KMS-11 (cell line): ENCODE measurements around the gene MAP3K20.

Source experiments
- H2AFZ ChIP-seq: fragments of 200-600 bp; sonication (generic); 2 replicates; pipeline ENCODE4 v1.6.1; 2016; ENCODE audit warnings: antibody characterized with exemption, mixed run types, low read depth
- H3K27ac ChIP-seq: fragments of 200-600 bp; sonication (generic); 2 replicates; pipeline ENCODE4 v1.6.1; 2016; ENCODE audit warnings: mild to moderate bottlenecking, mixed run types
- H3K27me3 ChIP-seq: fragments of 200-600 bp; sonication (generic); 2 replicates; pipeline ENCODE4 v1.6.1; 2017; ENCODE audit warnings: mild to moderate bottlenecking, low read depth, mixed run types, moderate library complexity; ENCODE audit not compliant: insufficient read depth
- H3K36me3 ChIP-seq: fragments of 200-600 bp; sonication (generic); 2 replicates; pipeline ENCODE4 v1.6.1; 2017; ENCODE audit warnings: mild to moderate bottlenecking, mixed run types; ENCODE audit not compliant: insufficient read depth
- H3K4me1 ChIP-seq: fragments of 200-600 bp; sonication (generic); 2 replicates; pipeline ENCODE4 v1.6.1; 2016; ENCODE audit warnings: mild to moderate bottlenecking, low read depth, mixed run types; ENCODE audit not compliant: poor library complexity, severe bottlenecking
- H3K4me2 ChIP-seq: fragments of 200-600 bp; sonication (generic); 2 replicates; pipeline ENCODE4 v1.7.0; 2016; ENCODE audit warnings: mild to moderate bottlenecking, mixed run types
- H3K4me3 ChIP-seq: fragments of 200-600 bp; sonication (generic); IDR thresholded peaks from 2 replicates; pipeline ENCODE4 v1.6.1; 2017; ENCODE audit warnings: low read depth, low read length, mixed read lengths; ENCODE audit not compliant: insufficient read depth
- H3K79me2 ChIP-seq: fragments of 200-600 bp; sonication (generic); 2 replicates; pipeline ENCODE4 v1.6.1; 2016; ENCODE audit warnings: low read depth, mixed run types; ENCODE audit not compliant: insufficient read depth
- H3K9ac ChIP-seq: fragments of 200-600 bp; sonication (generic); 2 replicates; pipeline ENCODE4 v1.6.1; 2016; ENCODE audit warnings: mild to moderate bottlenecking, mixed run types
- H4K20me1 ChIP-seq: fragments of 200-600 bp; sonication (generic); 2 replicates; pipeline ENCODE4 v1.6.1; 2016; ENCODE audit warnings: mild to moderate bottlenecking, mixed run types; ENCODE audit not compliant: insufficient read depth
- TF ChIP-seq, protein P1 (sequence below): fragments of 200-600 bp; sonication (generic); conservative IDR thresholded peaks from 2 replicates; pipeline ENCODE4 v1.6.1; 2017; ENCODE audit warnings: low read depth, mild to moderate bottlenecking, antibody characterized with exemption, low read length, moderate library complexity, mixed read lengths

Gene MAP3K20

DNA sequence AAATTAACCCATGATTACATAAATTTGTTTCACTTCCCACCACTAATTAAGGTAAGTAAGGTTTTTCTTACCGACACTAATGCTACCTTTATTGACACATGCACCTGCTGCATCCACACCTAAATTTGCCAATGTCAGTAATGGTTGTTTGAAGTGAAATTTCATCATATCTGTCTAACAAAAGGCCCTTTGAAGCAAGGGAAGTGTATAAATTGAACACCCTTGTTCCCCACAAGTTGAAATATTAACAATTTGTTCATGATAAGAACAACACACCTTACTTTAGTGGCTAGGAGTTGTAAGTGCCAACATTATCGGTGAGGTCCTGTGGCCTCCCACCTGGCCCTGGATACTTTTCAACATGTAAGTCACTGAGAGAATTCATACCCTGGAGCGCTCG lies 162.7 kb downstream of the MAP3K20 start:
- Histone ChIP-seq H3K27ac (no peak overlapping the region), H3K79me2 (no peaks in the 10 kb centered on the region), H3K9ac (no peak overlapping the region), H4K20me1 (no peaks in the 10 kb centered on the region), H3K4me1 (no peaks in the 10 kb centered on the region), H2AFZ (no peak overlapping the region), H3K4me2 (no peak overlapping the region), H3K27me3 (no peaks in the 10 kb centered on the region), H3K4me3 (no peak overlapping the region), H3K36me3 (no peaks in the 10 kb centered on the region)
- TF ChIP-seq, protein P1, sequence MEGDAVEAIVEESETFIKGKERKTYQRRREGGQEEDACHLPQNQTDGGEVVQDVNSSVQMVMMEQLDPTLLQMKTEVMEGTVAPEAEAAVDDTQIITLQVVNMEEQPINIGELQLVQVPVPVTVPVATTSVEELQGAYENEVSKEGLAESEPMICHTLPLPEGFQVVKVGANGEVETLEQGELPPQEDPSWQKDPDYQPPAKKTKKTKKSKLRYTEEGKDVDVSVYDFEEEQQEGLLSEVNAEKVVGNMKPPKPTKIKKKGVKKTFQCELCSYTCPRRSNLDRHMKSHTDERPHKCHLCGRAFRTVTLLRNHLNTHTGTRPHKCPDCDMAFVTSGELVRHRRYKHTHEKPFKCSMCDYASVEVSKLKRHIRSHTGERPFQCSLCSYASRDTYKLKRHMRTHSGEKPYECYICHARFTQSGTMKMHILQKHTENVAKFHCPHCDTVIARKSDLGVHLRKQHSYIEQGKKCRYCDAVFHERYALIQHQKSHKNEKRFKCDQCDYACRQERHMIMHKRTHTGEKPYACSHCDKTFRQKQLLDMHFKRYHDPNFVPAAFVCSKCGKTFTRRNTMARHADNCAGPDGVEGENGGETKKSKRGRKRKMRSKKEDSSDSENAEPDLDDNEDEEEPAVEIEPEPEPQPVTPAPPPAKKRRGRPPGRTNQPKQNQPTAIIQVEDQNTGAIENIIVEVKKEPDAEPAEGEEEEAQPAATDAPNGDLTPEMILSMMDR: no peak

DNA sequence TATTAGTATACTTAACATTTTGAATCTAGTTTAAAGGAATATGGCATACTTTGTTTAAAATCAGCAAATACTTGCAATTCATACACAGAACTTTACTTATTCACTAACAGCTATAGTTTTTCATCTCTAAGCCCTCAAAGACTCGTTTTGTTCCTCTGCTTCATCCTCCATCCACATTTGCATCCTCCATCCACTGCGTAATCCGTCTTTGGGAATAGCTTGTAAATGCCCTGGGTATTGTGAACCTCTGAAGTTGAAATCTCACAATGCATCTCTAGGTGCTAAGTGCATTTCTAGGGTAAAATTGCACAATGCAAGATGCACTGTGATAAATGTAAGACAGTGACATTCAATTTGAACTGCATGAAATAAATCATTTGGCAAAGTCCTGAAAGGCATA lies 163.2 kb downstream of the MAP3K20 start:
- H3K27me3 ChIP-seq: no peaks in the 10 kb centered on the region
- no peaks in the 10 kb centered on the region for H4K20me1 ChIP-seq
- no peaks in the 10 kb centered on the region for H3K79me2 ChIP-seq
- H3K4me2 ChIP-seq: no peak overlapping the region
- no peak overlapping the region for H2AFZ ChIP-seq
- H3K27ac ChIP-seq: no peak overlapping the region
- no peak overlapping the region for H3K9ac ChIP-seq
- no peak overlapping the region for H3K4me3 ChIP-seq
- H3K36me3 ChIP-seq: no peaks in the 10 kb centered on the region
- TF ChIP-seq, protein P1: no peak
- no peaks in the 10 kb centered on the region for H3K4me1 ChIP-seq

DNA sequence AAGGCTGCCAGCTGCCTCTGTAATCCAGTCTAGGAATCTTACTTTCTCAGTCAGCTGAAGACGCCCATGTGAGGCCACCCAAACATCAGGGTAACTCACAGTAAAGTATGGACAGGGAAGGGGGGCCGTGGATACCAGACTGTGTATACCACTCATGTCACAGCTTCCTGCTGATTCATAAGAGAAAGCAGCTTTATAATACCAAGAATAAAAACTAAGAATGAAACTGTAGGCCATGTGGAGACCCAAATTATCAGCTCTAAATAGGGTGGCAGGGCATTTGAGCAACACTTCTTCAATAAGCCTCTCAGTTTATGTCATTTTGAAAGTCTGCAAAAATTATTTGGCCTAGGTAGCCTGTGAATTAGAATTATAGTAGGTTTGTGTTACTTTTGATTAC lies 164.0 kb downstream of the MAP3K20 start:
- no peak overlapping the region for H2AFZ ChIP-seq
- H3K36me3 ChIP-seq: no peaks in the 10 kb centered on the region
- no peak overlapping the region for H3K27ac ChIP-seq
- TF ChIP-seq, protein P1: no peak
- H4K20me1 ChIP-seq: no peaks in the 10 kb centered on the region
- H3K4me2 ChIP-seq: no peak overlapping the region
- no peak overlapping the region for H3K4me3 ChIP-seq
- no peaks in the 10 kb centered on the region for H3K79me2 ChIP-seq
- H3K9ac ChIP-seq: no peak overlapping the region
- no peaks in the 10 kb centered on the region for H3K4me1 ChIP-seq
- H3K27me3 ChIP-seq: no peaks in the 10 kb centered on the region

DNA sequence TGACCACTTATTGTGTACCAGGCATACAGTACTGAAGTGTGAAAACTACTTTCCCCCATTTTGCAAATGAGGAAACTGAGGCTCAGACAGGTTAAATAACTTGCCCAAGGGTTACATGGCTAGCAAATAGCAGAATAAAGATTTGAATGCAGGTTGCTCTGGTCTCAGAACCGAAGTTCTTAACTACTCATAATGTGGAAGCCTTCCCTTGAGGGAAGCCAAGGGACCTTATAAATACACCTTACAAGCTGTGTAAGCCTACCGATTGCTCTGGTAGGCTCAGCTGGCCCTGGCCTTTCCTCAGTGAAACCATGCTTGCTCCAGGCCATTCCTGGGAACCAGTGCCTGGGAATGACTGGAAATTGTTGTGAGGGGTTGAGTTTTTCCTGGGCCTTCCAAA lies 164.4 kb downstream of the MAP3K20 start:
- H3K27me3 ChIP-seq: no peaks in the 10 kb centered on the region
- H3K79me2 ChIP-seq: no peaks in the 10 kb centered on the region
- no peak overlapping the region for H3K9ac ChIP-seq
- no peak overlapping the region for H3K4me2 ChIP-seq
- H2AFZ ChIP-seq: no peak overlapping the region
- H3K4me3 ChIP-seq: no peak overlapping the region
- no peaks in the 10 kb centered on the region for H3K36me3 ChIP-seq
- no peak overlapping the region for H3K27ac ChIP-seq
- no peaks in the 10 kb centered on the region for H3K4me1 ChIP-seq
- TF ChIP-seq, protein P1: no peak
- no peaks in the 10 kb centered on the region for H4K20me1 ChIP-seq
